Stimulated activated effector memory CD8-positive, alpha-beta T cell treated with anti-CD3 and anti-CD28 coated beads, Interleukin-12 subunit alpha, Interleukin-12 subunit beta, amount 100 ng/mL, for 72 hours (primary cell): ENCODE results near the gene SORCS1.
"Not testable (repeated sequence)": the region's sequence is repeated elsewhere in the genome, so short reads cannot be mapped to it uniquely, and the experiment has no call there.

Experiments used
- ATAC-seq: fragments of 150-1000 bp; cut with Tn5 transposase; 2 replicates; pipeline ENCODE4 v1.10.0; 2021
- DNase-seq, 2 donors: peaks; one replicate each; pipeline ENCODE4 v3.0.0; 2021 to 2022; ENCODE audit warnings: low spot score in 2 of 2
- H3K27ac Mint-ChIP-seq: one replicate; pipeline ENCODE4 v1.8.0; 2022; ENCODE audit warnings: mild to moderate bottlenecking, mixed read lengths
- H3K36me3 Mint-ChIP-seq: one replicate; pipeline ENCODE4 v1.8.0; 2022; ENCODE audit warnings: mild to moderate bottlenecking, mixed read lengths
- H3K4me1 Mint-ChIP-seq: one replicate; pipeline ENCODE4 v1.8.0; 2022; ENCODE audit warnings: mixed read lengths
- H3K4me3 Mint-ChIP-seq: one replicate; pipeline ENCODE4 v1.8.0; 2022; ENCODE audit warnings: mild to moderate bottlenecking, mixed read lengths
- H3K9me3 Mint-ChIP-seq: one replicate; pipeline ENCODE4 v1.8.0; 2022; ENCODE audit warnings: mixed read lengths

SORCS1 gene

GRCh38 chr10:107037192-107038122 is 127.0 kb downstream of the SORCS1 start:
- H3K9me3 Mint-ChIP-seq = peaks cover 9% of the 10 kb centered on the region
- DNase-seq (no peak), ATAC-seq (no peak)
- H3K36me3 Mint-ChIP-seq = no peaks in the 10 kb centered on the region
- no peak overlapping the region for H3K4me3 Mint-ChIP-seq
- H3K4me1 Mint-ChIP-seq = no peaks in the 10 kb centered on the region
- no peak overlapping the region for H3K27ac Mint-ChIP-seq

- Mint-ChIP-seq H3K4me3 (no peak overlapping the region), H3K27ac (no peak overlapping the region), H3K4me1 (no peaks in the 10 kb centered on the region), H3K9me3 (peaks cover 10% of the 10 kb centered on the region), H3K36me3 (no peaks in the 10 kb centered on the region)
- DNase-seq = no peak
- no peak for ATAC-seq
Observed at GRCh38 chr10:107033799-107034422, 130.6 kb downstream of the SORCS1 start.

- DNase-seq = no peak
- H3K4me1 Mint-ChIP-seq = no peaks in the 10 kb centered on the region
- no peaks in the 10 kb centered on the region for H3K36me3 Mint-ChIP-seq
- ATAC-seq = no peak
- no peak overlapping the region for H3K27ac Mint-ChIP-seq
- no peak overlapping the region for H3K4me3 Mint-ChIP-seq
- H3K9me3 Mint-ChIP-seq = peaks cover 10% of the 10 kb centered on the region
Observed at GRCh38 chr10:107032700-107033401, 131.7 kb downstream of the SORCS1 start.

GRCh38 chr10:107031931-107032699 is 132.4 kb downstream of the SORCS1 start:
- ATAC-seq = no peak
- no peak for DNase-seq
- Mint-ChIP-seq H3K27ac (no peak overlapping the region), H3K9me3 (peaks cover 10% of the 10 kb centered on the region), H3K4me3 (no peak overlapping the region), H3K36me3 (no peaks in the 10 kb centered on the region), H3K4me1 (no peaks in the 10 kb centered on the region)

- Mint-ChIP-seq H3K9me3 (peaks cover 6% of the 10 kb centered on the region), H3K4me1 (no peaks in the 10 kb centered on the region), H3K4me3 (no peak overlapping the region), H3K36me3 (no peaks in the 10 kb centered on the region), H3K27ac (no peak overlapping the region)
- ATAC-seq = no peak
- no peak for DNase-seq
Observed at GRCh38 chr10:107028236-107028635, 136.3 kb downstream of the SORCS1 start.

GRCh38 chr10:107025676-107026075 is 138.8 kb downstream of the SORCS1 start:
- Mint-ChIP-seq H3K9me3 (peaks cover 5% of the 10 kb centered on the region), H3K36me3 (no peaks in the 10 kb centered on the region), H3K27ac (no peak overlapping the region), H3K4me1 (no peaks in the 10 kb centered on the region), H3K4me3 (no peak overlapping the region)
- ATAC-seq = no peak
- no peak for DNase-seq

- not testable (repeated sequence) for H3K36me3 Mint-ChIP-seq, H3K4me1 Mint-ChIP-seq, H3K27ac Mint-ChIP-seq, DNase-seq, ATAC-seq, H3K4me3 Mint-ChIP-seq, H3K9me3 Mint-ChIP-seq
Observed at GRCh38 chr10:107024033-107024432, 140.5 kb downstream of the SORCS1 start.

- ATAC-seq (no peak), DNase-seq (no peak)
- Mint-ChIP-seq H3K9me3 (peaks cover 2% of the 10 kb centered on the region), H3K4me3 (no peak overlapping the region), H3K36me3 (no peaks in the 10 kb centered on the region), H3K27ac (no peak overlapping the region), H3K4me1 (no peaks in the 10 kb centered on the region)
Observed at GRCh38 chr10:107022600-107023354, 141.7 kb downstream of the SORCS1 start.

- ATAC-seq (no peak), DNase-seq (no peak)
- Mint-ChIP-seq H3K36me3 (no peaks in the 10 kb centered on the region), H3K4me3 (no peak overlapping the region), H3K9me3 (peaks cover 7% of the 10 kb centered on the region), H3K4me1 (no peaks in the 10 kb centered on the region), H3K27ac (no peak overlapping the region)
Observed at GRCh38 chr10:107019154-107019553, 145.4 kb downstream of the SORCS1 start.

- H3K27ac Mint-ChIP-seq = no peak overlapping the region
- H3K9me3 Mint-ChIP-seq = peaks cover 9% of the 10 kb centered on the region
- H3K4me3 Mint-ChIP-seq = no peak overlapping the region
- no peaks in the 10 kb centered on the region for H3K4me1 Mint-ChIP-seq
- ATAC-seq (no peak), DNase-seq (no peak)
- no peaks in the 10 kb centered on the region for H3K36me3 Mint-ChIP-seq
Observed at GRCh38 chr10:107013258-107014006, 151.1 kb downstream of the SORCS1 start.

GRCh38 chr10:107011992-107012391 is 152.5 kb downstream of the SORCS1 start:
- Mint-ChIP-seq H3K9me3 (peaks cover 9% of the 10 kb centered on the region), H3K36me3 (no peaks in the 10 kb centered on the region), H3K27ac (no peak overlapping the region), H3K4me1 (no peaks in the 10 kb centered on the region), H3K4me3 (no peak overlapping the region)
- DNase-seq (no peak), ATAC-seq (no peak)

- H3K27ac Mint-ChIP-seq = no peak overlapping the region
- no peak overlapping the region for H3K4me3 Mint-ChIP-seq
- H3K9me3 Mint-ChIP-seq = peaks cover 9% of the 10 kb centered on the region
- DNase-seq (no peak), ATAC-seq (no peak)
- no peaks in the 10 kb centered on the region for H3K36me3 Mint-ChIP-seq
- no peaks in the 10 kb centered on the region for H3K4me1 Mint-ChIP-seq
Observed at GRCh38 chr10:107011105-107011504, 153.4 kb downstream of the SORCS1 start.

GRCh38 chr10:107010531-107010930 is 154.0 kb downstream of the SORCS1 start:
- no peaks in the 10 kb centered on the region for H3K36me3 Mint-ChIP-seq

GRCh38 chr10:107004362-107004761 is 160.1 kb downstream of the SORCS1 start:
- DNase-seq (no peak), ATAC-seq (no peak)
- H3K9me3 Mint-ChIP-seq = peaks cover 10% of the 10 kb centered on the region
- no peak overlapping the region for H3K27ac Mint-ChIP-seq
- no peaks in the 10 kb centered on the region for H3K36me3 Mint-ChIP-seq
- no peak overlapping the region for H3K4me3 Mint-ChIP-seq
- H3K4me1 Mint-ChIP-seq = no peaks in the 10 kb centered on the region

More at GRCh38 chr10:107010531-107010930, 154.0 kb downstream of the SORCS1 start:
- Mint-ChIP-seq H3K9me3 (peaks cover 9% of the 10 kb centered on the region), H3K4me3 (no peak overlapping the region), H3K4me1 (no peaks in the 10 kb centered on the region), H3K27ac (no peak overlapping the region)
- DNase-seq (no peak), ATAC-seq (no peak)
